Measurements from ENCODE around the gene AMY1B.
"Not testable (repeated sequence)": the region's sequence is repeated elsewhere in the genome, so short reads cannot be mapped to it uniquely, and the experiment has no call there.

- TF ChIP-seq, protein P1, sequence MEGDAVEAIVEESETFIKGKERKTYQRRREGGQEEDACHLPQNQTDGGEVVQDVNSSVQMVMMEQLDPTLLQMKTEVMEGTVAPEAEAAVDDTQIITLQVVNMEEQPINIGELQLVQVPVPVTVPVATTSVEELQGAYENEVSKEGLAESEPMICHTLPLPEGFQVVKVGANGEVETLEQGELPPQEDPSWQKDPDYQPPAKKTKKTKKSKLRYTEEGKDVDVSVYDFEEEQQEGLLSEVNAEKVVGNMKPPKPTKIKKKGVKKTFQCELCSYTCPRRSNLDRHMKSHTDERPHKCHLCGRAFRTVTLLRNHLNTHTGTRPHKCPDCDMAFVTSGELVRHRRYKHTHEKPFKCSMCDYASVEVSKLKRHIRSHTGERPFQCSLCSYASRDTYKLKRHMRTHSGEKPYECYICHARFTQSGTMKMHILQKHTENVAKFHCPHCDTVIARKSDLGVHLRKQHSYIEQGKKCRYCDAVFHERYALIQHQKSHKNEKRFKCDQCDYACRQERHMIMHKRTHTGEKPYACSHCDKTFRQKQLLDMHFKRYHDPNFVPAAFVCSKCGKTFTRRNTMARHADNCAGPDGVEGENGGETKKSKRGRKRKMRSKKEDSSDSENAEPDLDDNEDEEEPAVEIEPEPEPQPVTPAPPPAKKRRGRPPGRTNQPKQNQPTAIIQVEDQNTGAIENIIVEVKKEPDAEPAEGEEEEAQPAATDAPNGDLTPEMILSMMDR (optimal IDR thresholded peaks at IDR 0.05 in 1 of 3, IDR thresholded peaks at IDR 0.05 in 1 of 3, conservative IDR thresholded peaks at IDR 0.05 in 1 of 3; ENCODE audit: extremely low read depth in 1 of 3, insufficient read depth in 2 of 3, low read length in 3 of 3), result not testable (repeated sequence)
- TF ChIP-seq EZH2 (IDR thresholded peaks at IDR 0.05; ENCODE audit: low read length), result not testable (repeated sequence)
Observed at GRCh38 chr1:103738031-103738430, 42.0 kb upstream of the AMY1B start.
